Endothelial cell (in vitro differentiated cells): ENCODE data around the gene P2RY11. TPM values are rescaled to one million over a fixed set of nuclear protein-coding genes. Genes with fewer than 3 reads are reported as not detected.

Experiments
- DNase-seq: peaks from one replicate; pipeline ENCODE4 v3.0.0; 2021; ENCODE audit warnings: low spot score
- H3K27ac Mint-ChIP-seq: one replicate; pipeline ENCODE4 v1.8.0; 2021; ENCODE audit warnings: mixed read lengths, inconsistent platforms; ENCODE audit not compliant: unreplicated experiment
- H3K27me3 Mint-ChIP-seq: one replicate; pipeline ENCODE4 v1.8.0; 2021; ENCODE audit warnings: mild to moderate bottlenecking, moderate library complexity, mixed read lengths, inconsistent platforms; ENCODE audit not compliant: unreplicated experiment
- H3K36me3 Mint-ChIP-seq: one replicate; pipeline ENCODE4 v1.8.0; 2021; ENCODE audit warnings: mild to moderate bottlenecking, low read depth, mixed read lengths, inconsistent platforms; ENCODE audit not compliant: unreplicated experiment
- H3K4me1 Mint-ChIP-seq: one replicate; pipeline ENCODE4 v1.8.0; 2021; ENCODE audit warnings: mild to moderate bottlenecking, mixed read lengths, inconsistent platforms; ENCODE audit not compliant: unreplicated experiment
- H3K4me3 Mint-ChIP-seq: one replicate; pipeline ENCODE4 v1.8.0; 2021; ENCODE audit warnings: mild to moderate bottlenecking, mixed read lengths, inconsistent platforms; ENCODE audit not compliant: unreplicated experiment
- H3K9me3 Mint-ChIP-seq: one replicate; pipeline ENCODE4 v1.8.0; 2021; ENCODE audit warnings: mixed read lengths, inconsistent platforms; ENCODE audit not compliant: unreplicated experiment
- total RNA-seq: library from RNA; stranded (reverse); fragmentation: NEBNext Ultra II Directional; extraction: Animal tissue kit (Norgen Biotek cat#: 25700); gene quantifications from one replicate; pipeline ENCODE4 v1.2.1, GENCODE V29; 2021; ENCODE audit not compliant: unreplicated experiment
- TF ChIP-seq, protein P1 (sequence below): fragments of 200-600 bp; sonication (generic); IDR thresholded peaks from one replicate; pipeline ENCODE4 v1.5.0; 2021; ENCODE audit warnings: antibody characterized with exemption; ENCODE audit not compliant: unreplicated experiment

P2RY11 gene
- total RNA-seq, 1 donor from 2014 or later = 16.3 TPM

DNA sequence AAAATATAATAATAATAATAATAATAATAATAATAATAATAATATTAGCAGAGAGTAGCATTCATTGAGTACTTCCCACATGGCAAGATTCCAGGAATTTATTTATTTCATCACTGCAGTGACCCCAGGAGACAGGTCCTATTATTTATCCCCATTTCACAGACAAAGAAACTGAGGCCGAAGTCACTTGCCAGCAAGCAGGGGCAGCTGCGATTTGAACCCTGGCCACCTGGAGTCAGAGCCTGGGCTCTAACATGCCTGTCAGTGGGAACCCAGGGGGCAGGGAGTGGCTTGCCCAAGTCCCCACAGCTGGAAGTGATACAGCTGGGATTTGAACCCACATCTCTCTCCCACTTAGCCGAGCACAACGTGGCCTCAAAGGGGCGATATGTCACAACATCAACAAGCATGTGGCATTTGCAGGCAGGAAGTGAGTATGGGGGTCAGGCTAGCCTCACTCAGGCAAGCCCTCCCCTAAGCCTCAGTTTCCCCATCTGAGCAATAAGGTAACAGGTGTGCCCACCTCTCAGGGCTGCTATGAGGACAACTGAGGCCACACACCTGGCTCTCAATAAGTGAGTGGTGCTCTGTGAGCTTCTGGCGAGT is 22.4 kb upstream of the P2RY11 start:
- H3K27me3 Mint-ChIP-seq = peaks cover 13% of the 10 kb centered on the region
- TF ChIP-seq, protein P1, sequence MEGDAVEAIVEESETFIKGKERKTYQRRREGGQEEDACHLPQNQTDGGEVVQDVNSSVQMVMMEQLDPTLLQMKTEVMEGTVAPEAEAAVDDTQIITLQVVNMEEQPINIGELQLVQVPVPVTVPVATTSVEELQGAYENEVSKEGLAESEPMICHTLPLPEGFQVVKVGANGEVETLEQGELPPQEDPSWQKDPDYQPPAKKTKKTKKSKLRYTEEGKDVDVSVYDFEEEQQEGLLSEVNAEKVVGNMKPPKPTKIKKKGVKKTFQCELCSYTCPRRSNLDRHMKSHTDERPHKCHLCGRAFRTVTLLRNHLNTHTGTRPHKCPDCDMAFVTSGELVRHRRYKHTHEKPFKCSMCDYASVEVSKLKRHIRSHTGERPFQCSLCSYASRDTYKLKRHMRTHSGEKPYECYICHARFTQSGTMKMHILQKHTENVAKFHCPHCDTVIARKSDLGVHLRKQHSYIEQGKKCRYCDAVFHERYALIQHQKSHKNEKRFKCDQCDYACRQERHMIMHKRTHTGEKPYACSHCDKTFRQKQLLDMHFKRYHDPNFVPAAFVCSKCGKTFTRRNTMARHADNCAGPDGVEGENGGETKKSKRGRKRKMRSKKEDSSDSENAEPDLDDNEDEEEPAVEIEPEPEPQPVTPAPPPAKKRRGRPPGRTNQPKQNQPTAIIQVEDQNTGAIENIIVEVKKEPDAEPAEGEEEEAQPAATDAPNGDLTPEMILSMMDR = no peak
- no peaks in the 10 kb centered on the region for H3K4me1 Mint-ChIP-seq
- H3K36me3 Mint-ChIP-seq = peaks cover 13% of the 10 kb centered on the region
- DNase-seq = no peak
- H3K4me3 Mint-ChIP-seq = no peak overlapping the region
- no peak overlapping the region for H3K27ac Mint-ChIP-seq
- H3K9me3 Mint-ChIP-seq = no peaks in the 10 kb centered on the region

DNA sequence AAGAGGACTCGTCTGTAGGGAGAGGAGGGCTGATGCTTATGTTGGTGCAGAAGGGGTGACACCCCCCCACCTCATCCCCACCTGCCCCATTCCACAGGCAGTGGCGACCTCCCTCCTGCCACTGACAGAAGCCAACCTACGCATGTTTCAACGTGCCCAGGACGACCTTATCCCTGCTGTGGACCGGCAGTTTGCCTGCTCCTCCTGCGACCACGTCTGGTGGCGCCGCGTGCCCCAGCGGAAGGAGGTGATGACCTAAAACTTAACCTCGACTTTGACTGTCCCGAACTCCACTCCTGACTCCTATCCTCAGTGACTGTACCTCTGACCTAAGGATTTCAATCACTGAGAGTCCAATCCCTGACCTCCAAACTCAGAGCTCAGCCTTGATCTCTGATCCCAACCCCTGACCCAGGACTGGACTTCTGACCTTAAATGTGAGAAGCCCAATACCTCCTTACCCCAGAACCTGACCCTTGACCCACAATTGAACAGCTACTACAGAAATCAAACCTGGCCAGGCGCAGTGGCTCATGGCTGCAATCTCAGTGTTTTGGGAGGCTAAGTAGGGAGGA is 21.6 kb upstream of the P2RY11 start:
- Mint-ChIP-seq H3K4me3 (peak overlapping the region; percentile 56), H3K4me1 (no peaks in the 10 kb centered on the region), H3K27ac (no peak overlapping the region), H3K36me3 (peaks cover 13% of the 10 kb centered on the region), H3K9me3 (no peaks in the 10 kb centered on the region), H3K27me3 (peaks cover 13% of the 10 kb centered on the region)
- no peak for DNase-seq
- TF ChIP-seq, protein P1 = no peak

DNA sequence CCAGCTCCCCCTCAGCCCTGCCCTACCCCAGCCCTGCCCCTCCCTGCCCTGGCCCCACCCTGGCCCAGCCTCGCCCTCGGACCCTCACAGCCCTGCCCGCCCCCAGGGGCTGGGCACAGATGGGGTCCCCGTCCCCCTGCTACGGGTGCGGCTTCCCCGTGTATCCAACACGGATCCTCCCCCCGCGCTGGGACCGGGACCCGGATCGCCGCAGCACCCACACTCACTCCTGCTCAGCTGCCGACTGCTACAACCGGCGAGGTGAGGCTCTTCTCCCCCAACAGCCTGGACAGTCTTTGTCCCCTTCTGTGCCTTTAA is 20.2 kb upstream of the P2RY11 start:
- H3K27ac Mint-ChIP-seq = no peak overlapping the region
- no peak for DNase-seq
- H3K9me3 Mint-ChIP-seq = no peaks in the 10 kb centered on the region
- H3K4me3 Mint-ChIP-seq = no peak overlapping the region
- H3K4me1 Mint-ChIP-seq = no peaks in the 10 kb centered on the region
- H3K36me3 Mint-ChIP-seq = peaks cover 17% of the 10 kb centered on the region
- TF ChIP-seq, protein P1 = no peak
- peaks cover 13% of the 10 kb centered on the region for H3K27me3 Mint-ChIP-seq

DNA sequence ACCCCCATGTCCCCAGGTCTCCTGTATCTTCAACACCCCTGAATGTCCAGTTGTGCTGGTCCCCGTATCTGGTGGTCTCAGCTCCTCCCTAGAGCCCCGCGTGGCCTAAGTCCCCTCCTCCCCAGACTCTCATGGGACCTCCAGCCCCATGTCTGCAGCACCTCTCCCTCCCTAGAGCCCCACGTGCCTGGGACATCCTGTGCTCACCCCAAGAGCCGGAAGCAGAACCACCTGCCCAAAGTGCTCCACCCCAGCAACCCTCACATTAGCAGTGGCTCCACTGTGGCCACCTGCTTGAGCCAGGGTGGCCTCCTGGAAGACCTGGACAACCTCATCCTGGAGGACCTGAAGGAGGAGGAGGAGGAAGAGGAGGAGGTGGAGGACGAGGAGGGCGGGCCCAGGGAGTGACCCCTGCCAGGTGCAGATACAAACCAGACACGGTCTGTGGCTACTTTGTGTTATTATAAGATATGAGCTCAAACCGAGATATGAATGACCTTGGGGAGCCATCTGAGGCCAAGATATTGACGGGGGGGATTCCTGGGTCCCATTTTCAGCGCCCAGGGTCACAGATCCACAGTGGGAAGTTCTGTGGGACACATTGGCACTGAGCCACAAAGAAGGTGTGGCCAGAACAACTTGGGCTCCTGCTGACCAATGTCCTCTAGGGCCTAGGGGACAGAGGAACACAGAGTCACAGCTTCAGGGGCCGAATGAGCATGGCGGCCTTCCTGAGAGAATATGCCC is 19.4 kb upstream of the P2RY11 start:
- no peaks in the 10 kb centered on the region for H3K9me3 Mint-ChIP-seq
- peaks cover 17% of the 10 kb centered on the region for H3K36me3 Mint-ChIP-seq
- TF ChIP-seq, protein P1 = no peak
- H3K27ac Mint-ChIP-seq = no peak overlapping the region
- no peak overlapping the region for H3K4me3 Mint-ChIP-seq
- H3K4me1 Mint-ChIP-seq = no peaks in the 10 kb centered on the region
- H3K27me3 Mint-ChIP-seq = peaks cover 13% of the 10 kb centered on the region
- DNase-seq = no peak

DNA sequence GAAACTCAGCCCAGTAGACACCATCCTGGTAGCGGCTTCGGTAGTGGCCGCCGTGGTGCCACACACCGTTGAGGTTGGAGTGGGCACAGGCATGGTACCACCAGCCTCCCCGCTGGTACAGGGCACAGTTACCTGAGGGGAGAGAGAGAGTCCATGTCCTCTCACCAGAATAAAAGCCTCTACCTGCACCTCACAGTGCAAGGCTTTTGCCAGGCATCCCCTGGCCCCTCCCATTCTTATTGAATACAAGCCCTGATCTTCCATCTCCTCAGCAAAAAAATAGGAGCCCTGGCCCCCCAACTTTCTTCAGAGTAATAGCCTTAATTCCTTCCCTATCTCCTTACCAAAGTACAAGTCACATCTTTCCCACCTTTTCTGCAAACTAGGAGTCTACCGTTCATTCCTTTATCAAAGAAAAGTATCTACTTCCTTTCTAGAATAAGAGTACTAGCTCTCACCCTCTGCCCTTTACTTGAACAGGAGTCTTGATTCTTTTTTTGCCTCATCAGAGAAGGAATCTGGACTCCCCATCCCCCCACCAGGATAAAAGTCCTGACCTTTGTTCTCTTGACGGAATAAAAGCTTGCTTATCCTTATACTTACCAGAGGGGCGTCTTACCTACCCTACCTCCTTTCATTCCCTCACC is 18.7 kb upstream of the P2RY11 start:
- no peak for DNase-seq
- peaks cover 10% of the 10 kb centered on the region for H3K27me3 Mint-ChIP-seq
- peaks cover 17% of the 10 kb centered on the region for H3K36me3 Mint-ChIP-seq
- H3K9me3 Mint-ChIP-seq = no peaks in the 10 kb centered on the region
- H3K27ac Mint-ChIP-seq = no peak overlapping the region
- TF ChIP-seq, protein P1 = no peak
- peak overlapping the region; percentile 13 for H3K4me3 Mint-ChIP-seq
- H3K4me1 Mint-ChIP-seq = no peaks in the 10 kb centered on the region
